HG02678 (cell line): ENCODE measurements around the gene SYTL1.
A peak's percentile ranks its signal among the peaks of the same experiment; 100 is the strongest.

Experiments used
- ATAC-seq: cut with Tn5 transposase; IDR thresholded peaks from one replicate; pipeline ENCODE4 v1.9.1; 2021; ENCODE audit warnings: mild to moderate bottlenecking, moderate library complexity; ENCODE audit not compliant: unreplicated experiment

Gene SYTL1

DNA sequence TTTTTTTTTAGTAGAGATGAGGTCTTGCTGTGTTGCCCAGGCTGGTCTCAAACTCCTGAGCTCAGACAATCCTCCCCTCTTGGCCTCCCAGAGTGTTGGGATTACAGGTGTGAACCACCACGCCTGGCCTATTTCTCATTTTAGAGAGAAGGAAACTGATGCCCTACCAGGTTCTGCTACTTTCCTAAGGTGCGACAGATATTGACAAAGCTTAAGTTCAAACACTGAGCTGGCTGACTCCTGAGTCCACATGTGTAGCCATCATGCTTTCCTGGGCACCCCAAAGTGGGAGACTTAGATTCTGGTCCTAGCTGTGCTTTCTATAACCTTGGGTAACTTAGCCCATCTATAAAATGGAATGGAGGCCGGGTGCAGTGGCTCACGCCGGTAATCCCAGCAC lies 25.0 kb upstream of the SYTL1 start:
- ATAC-seq, result no peak

DNA sequence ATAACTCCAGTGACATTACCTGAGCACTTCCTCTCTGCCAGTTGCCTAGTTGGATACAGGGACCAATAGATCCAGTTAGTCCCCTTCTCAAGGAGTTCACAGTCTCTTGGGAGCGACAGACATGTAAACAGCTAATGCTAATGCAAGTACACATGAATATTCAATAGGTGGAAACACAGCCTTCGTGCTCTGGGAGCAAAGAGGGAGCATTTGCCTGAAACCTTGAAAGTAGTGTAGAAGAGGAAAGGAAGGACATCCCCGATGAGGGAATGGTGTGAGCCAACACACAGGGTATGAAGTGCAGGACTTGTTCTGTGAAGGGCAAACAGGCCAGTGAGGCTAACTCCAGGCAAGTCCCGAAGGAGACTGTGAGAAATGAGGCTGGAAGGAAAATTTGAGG lies 23.7 kb upstream of the SYTL1 start:
- no peak for ATAC-seq

DNA sequence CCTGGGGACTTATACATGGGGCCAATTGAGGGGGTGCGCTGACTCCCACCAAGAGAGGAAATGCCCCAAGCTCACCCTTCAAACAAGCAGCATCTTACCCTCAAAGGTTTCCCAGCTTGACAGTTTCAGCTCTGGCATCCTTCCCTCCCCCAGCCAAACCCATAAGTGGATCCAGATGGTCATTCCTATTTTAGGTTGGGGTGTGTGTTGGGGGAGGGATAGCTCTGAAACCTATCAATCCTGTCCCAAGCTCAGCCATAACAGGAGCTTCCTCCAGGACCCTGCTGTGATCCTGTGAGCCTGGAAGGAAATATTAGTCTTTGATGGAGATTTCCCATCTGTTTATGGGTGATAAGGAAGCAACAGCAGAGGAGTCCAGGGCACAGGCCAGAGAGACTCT lies 23.2 kb upstream of the SYTL1 start:
- ATAC-seq, result no peak

DNA sequence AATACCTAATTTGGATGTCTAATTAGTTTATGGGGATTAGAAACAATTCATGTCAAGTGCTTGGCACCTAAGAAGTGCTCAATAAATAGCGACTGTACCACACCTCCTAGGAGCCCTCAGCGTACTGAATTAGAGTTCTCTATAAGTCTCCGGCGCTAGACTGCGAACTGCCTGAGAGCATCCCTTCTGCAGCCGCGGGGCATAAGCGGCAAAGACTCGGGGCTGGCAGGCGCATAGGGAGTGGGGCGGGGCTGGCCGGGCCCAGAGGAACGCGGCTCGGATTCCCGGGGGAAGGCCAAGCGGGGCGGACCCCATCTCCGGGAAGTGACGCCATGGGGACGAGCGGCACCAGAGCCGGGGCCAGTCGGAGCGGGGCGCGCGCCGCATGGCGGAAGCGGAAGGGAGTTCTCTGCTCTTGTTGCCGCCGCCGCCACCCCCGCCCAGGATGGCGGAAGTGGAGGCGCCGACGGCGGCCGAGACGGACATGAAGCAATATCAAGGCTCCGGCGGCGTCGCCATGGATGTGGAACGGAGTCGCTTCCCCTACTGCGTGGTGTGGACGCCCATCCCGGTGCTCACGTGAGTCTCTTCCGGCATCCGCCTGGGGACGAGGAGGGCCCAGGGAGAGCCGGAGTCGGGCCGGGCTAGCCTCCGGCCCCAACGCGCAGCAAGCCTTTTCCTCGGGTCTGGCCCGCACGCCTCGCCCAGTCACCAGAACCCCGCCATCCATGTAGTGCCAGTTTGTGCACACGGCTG lies 19.8 kb upstream of the SYTL1 start, which contains the start of gene TMEM222:
TMEM222 (plus strand) TSS at position 351 of the 756 bp plus-strand sequence; CDS start at position 386, 35 bp downstream.
- peak; percentile 94 for ATAC-seq

DNA sequence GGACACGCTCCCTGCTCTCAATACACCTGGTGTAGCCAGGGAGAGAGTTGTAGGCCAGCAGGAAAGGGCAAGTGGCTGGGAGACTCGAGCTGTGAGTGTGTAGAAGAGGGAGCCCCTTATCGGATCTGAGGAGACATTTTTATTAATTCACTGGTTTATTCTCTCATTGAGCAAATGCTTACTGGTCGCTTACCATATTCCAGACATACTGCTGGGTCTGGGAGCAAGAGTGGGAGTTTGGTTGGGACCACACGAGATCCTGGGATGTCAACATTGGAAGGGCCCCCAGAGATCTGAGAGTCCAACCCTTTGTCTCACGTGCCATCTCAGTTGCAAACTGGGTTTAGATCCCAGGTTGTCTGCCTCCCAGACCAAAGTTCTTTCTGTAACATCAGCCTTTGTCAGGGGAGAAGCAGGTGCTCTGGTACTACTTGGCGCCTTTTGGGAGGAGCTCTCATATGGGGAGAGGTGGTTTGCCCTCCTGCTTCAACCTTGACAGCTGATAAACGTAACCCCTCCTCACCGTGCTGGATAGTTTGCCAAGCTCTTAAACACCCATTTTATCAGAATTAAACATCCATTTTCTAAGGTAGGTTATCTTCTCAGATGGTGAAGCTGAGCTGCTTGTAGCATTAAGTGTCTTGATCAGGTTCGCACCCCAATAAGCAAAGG lies 19.1 kb upstream of the SYTL1 start:
- ATAC-seq, result no peak

DNA sequence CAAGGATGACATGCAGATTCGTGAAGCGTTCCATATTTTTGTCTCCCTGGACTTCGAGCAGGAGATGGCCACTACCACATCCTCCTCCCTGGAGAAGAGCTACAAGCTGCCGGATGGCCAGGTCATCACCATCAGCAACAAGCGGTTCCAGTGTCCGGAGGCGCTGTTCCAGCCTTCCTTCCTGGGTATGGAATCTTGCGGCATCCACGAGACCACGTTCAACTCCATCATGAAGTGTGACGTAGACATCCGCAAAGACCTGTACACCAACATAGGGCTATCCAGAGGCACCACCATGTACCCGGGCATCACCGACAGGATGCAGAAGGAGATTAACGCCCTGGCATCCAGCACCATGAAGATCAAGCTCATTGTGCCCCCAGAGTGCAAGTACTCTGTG lies 16.5 kb upstream of the SYTL1 start:
- no peak for ATAC-seq

DNA sequence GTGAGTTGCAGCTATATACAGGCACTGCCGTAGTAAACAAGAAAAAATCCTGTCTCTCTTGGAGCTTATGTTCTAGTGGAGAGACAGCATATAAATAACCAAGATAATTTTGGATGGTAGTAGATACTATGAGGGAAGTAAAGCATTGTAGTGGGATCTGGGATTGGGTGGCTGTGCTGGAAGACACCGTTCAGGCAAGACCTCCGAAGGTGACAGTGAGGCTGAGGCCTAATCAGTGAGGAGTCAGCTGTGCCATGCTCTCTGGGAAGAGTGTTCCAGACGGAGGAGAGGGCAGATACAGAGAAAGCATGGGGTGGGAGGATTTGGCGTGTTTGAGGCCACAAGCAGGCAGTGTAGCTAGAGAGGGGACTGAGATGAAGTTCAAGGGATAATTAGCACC lies 13.9 kb upstream of the SYTL1 start:
- ATAC-seq, result no peak

DNA sequence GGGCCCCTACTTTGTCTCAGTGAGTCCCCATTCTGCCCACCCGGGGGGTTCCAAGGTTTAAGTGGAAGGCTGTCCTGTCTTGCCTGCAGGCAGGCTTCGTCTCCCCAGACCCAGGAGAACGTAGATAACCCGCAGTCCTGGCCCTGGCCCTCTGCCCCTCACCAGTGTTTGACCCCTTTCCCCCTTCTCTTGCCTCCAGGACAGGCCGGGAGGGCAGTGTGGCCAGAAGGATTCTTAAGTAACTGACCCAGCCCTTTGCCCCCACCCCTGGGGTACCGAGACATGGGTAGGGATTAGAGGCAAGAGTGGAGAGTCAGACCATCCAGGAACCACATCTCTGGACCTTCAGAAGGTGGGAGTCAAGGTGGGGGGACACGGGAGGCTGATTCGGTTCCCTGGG lies 11.0 kb upstream of the SYTL1 start:
- ATAC-seq, result no peak

DNA sequence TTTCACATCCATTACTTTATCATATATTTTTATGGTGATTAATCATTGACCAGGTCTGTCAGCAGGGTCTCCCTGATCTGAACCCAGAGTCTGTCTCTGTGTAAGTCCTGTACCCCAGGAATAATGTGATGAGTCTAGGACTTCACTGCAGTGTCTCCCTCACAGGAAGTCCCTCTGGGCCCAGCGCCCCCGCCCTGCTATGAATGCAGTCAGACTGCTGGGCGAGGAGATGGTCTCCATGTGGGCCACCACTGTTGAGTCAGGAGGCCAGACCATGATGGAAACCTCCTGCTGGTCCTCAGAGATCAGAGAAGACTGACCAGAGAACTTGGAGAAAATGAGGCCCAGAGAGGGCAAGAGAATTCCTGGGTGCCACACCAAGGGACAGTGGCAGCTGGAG lies 10.4 kb upstream of the SYTL1 start:
- ATAC-seq, result no peak

DNA sequence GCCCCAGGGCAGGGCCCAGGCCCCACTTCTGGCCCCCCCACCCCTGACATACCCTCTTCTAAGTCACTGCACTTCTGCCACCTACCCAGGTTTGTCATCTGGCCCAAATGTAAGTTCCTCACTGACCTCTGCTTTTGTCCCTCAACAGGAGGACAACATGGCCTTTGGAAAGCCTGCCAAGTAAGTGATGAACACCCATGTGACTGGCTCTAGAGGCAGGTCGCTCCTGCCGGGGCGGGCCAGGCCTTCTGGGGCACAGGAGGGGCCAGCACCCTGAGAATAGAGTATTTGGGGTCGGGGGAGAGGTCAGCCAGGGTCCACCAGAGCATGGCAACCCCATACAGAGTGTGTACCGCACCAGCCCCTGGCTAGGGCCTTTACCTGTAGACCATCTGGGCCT lies 9.9 kb upstream of the SYTL1 start:
- no peak for ATAC-seq

DNA sequence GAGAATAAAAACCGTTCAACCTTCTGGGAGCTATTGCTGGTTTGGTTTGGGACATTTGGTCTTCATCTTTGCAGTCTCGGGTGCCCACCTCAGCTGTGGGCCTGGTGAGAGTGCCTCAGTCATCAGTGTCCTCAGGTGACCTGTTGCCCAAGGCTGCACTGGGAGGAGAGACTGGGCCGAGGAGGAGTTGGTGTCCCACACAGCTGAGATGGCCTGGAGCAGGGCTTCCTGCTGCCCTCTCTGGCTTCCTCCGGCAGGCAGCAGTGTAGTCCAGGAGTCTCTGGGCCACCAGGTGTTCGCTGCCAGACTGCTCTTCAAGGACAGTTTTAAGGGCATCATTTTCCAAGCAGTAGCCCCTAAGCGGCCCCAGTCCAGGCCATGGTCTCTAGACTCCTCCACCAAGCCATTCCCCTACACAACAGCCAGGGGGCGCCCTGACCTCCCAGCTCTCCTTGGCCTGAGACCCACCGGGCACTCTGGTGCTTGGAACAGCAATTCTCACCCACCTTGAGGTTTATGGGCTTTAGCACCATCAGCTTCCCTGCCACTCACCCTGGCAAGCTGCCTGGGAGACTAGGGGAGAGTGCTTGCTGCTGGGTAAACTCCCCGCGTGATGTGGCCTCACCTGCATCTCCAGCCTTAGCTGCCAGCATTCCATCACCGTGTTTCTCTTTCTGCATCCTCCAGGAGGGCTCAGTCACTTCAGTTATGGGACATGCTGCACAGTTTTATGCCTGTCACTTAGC lies 9.1 kb upstream of the SYTL1 start:
- ATAC-seq, result no peak

DNA sequence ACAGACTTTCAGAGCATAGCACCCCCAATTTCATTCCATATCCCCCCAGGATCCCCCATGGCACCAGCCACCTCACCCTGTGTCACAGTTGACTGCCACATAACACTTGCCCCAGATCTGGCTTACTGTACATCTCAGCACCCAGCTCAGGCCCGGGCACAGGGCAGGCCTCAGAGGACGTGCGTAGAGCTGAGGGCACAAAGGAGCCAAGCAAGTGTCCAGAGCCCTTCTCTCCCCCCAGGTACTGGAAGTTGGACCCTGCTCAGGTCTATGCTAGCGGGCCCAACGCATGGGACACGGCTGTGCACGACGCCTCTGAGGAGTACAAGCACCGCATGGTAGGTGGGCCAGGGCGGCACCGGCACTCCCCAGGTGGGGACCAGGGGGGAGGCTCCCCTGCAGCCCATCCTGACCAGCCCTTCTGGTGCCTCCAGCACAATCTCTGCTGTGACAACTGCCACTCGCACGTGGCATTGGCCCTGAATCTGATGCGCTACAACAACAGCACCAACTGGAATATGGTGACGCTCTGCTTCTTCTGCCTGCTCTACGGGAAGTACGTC lies 8.0 kb upstream of the SYTL1 start:
- ATAC-seq, result no peak

DNA sequence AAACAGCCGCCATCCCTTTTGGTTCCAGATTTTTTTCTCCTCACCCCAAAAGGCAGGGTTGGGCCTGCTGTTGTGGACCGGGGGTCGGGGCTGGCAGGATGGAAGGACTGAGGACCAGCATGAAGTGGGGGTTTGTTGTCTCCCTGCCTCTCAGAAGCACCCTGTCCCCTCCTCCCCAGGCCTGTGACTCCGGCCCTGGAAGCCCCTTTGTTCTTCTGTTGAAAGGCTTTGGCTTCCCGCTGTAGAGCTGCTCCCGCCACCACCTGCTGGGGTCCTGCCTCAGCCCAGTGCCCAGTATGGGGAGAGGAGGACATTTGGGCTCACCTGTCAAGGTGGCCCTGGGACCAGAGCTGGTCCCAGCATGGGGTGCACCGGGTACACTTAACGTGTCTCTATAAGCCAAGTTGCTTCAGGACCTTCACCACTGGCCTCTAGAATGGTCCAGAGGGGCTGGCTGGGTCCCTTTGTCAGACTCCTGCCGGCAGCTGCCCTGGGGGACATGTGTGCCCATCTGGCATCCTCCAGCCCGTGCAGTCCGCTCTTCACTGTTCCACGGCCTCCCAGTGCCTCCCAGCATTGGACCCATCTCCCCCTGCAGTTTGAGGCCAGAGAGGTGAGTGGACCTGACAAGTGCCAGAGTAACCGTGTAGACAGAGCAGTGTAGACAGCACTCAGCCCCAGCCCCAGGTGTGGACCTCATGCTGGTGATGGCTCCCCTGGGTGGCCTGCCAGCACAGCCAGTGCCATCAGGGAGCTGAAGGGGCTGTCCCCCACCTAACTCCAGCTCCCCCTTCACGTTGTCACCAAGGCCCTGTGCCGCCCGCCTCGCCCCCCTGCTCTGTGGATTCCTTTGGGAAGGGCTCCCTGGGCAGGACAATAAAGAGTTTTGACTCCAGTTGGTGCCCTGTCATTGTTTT lies 6.1 kb upstream of the SYTL1 start:
- ATAC-seq, result no peak

DNA sequence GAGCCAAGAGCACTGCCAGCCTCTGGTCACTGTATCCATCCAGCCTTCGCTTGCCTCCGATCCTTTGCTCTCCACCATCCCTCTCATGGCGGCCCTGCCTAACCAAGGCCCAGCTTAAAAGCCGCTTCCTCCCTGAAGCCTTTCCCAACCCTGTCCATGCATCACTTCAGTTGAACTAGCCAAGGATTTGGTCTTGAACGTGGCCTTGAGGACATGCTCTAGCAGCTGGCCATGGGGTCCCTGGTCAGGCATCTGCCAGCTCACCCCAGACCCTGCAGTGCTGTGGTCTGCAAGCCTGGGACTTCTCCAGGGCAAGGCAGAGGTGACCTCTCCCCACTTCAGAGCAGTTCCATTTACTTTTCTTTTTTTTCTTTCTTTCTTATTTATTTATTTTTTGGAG lies 5.1 kb upstream of the SYTL1 start:
- no peak for ATAC-seq

DNA sequence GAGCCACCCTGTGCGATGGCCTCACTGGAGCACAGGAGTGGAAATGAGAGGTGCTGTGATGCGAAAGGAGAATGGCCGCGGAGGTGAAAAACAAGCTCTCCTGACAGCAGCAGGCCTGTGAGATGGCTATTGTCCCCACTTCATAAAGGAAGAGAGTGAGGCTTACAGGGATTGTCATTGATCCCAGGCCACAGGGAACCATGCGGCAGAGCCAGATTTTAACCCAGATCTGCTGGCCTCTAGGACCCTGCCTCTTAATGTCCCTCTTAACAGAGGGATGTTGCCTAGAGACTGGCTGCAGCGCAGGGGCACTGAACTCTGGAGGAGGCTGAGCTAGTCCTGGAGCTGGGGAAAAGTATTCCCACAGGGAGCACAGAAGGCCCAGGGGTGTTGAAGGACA lies 3.1 kb upstream of the SYTL1 start:
- no peak for ATAC-seq

DNA sequence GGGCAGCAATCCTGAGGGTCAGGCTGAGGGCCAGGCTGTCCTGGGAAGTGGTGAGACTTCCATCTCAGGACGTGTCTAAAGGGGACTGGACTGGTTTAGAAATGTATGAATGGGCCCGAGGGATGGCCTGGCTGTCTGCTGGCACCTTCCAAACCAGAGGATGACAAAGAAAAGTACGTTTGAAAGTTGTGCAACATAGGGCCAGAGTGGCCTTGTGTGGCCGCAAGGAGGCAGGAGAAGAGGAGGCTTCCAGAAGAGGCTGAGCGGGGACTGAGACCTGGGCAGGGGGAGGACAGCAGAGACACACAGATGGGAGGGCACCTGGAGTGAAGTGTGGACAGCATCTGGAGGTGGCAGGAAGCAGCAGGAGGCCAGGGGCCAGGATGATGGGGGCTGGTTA lies 2.6 kb upstream of the SYTL1 start:
- no peak for ATAC-seq

DNA sequence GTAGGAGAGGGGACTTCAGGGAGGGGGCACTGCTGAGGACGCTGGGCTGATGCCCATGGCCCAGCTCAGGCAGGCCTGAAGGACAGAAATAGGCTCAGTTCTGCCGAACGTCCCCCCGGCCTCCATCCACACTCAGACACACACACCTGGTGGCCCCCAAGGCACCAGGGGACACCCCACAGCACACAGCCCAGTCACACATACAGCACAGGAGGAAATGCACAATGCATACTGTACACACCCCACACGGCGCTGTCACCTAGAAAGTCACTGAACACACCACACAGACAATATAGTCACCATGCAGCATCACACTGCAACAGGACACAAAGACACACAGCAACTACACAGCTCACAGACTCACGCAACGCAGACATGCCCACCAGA lies 562 bp downstream of the SYTL1 start:
- no peak for ATAC-seq

DNA sequence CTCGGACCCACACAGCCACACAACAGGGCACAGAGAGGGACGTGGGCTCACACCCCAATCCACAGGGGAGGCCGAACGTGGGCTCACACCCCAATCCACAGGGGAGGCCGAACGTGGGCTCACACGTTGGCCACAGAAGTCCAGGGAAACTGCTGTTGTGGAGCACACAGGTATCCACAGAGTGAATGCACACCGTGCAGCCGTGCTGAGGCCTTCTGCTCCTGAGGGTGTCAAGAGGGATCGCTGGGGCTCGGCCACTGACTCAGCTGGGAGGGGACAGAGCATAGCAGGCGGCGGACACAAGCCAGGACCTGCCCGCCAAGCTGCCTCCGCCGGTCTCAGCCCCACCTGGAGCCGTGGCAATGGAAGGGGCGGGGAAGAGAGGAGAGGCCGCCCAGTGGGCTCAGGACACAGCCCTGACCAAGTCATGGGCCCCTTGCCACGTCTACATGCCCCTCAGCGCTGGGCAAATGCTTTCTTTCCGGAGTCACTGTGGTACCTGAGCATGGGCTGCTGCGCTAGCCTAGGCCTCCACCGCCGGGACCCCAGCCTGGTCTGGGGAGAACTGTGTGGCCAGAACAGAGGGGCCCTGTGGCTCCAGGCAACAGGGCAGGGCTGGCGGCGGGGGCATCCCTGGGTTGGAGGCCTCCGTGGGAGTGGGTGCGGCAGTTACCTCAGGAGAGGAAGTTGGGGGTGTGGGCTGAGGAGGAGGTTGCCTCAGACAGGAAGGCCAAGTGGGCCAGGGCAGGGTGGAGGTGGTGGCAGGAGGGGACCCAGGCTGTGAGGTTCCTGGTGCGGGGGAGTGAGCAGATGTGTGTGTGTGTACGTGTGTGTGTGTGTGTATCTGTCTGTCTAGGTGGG lies 1.2 kb downstream of the SYTL1 start:
- peak; percentile 52 for ATAC-seq

DNA sequence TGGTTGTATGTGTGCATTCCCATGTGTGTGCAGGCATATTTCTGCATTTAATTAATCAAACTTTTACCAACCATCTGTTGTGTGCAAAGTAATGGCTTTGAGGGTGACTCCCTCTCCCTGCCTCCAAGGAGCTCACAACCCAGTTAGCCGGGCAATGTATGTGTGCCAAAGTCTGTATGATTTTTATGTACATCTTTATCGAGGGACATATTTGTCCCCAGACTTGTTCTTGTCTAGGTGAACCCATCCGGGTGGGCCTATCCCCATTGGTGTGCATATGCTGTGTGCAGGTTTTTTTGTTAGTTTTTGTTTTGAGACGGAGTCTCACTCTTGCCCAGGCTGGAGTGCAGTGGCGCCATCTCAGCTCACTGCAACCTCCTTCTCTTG lies 1.8 kb downstream of the SYTL1 start:
- ATAC-seq, result no peak

DNA sequence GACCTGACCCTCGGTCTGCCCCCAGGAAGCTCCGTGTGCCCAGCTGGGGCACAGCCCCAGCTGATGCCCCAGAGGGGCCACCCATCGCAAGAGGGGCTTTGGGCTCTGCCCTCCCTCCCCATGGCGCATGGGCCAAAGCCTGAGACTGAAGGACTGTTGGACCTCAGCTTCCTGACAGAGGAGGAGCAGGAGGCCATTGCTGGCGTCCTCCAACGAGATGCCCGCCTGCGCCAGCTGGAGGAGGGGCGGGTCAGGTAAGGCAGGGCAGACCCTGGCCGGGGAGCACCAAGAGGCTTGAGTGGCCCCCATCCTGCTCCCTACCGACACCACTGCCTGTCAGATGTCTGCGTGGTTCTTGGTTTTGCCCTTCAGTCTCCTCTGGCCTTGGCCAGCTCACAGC lies 3.5 kb downstream of the SYTL1 start:
- no peak for ATAC-seq
